GM12873 (cell line): Measurements from ENCODE around the gene SLC7A6.

Source experiments
- CTCF ChIP-seq: IDR thresholded peaks from 2 replicates; pipeline ENCODE4 v1.5.1; 2012; ENCODE audit warnings: low read depth, mild to moderate bottlenecking, moderate library complexity, low read length, control low read depth; ENCODE audit not compliant: insufficient read depth; ENCODE audit errors: missing control alignments

Gene SLC7A6

DNA sequence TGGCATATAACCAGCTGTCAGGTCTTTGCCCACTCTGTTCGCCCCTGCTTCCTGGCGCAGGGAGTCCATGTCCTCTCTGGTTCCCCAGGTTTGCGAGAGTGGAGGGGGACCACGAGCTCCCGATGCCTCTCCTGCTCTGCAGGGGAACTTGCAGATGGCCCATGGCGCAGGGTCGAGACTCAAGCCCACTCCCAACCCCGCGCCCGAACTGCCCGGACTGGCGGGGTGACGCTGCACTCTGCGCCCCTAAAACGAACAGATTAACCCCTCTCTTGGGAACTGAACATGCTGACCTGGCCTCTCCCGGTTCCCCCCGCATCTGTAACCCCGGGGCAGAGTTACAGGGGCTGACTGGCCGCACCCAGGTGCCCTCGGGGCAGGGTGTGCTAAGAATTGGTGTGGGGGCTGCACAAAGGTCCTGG is 19.8 kb upstream of the SLC7A6 start:
- TF ChIP-seq CTCF, result no peak

DNA sequence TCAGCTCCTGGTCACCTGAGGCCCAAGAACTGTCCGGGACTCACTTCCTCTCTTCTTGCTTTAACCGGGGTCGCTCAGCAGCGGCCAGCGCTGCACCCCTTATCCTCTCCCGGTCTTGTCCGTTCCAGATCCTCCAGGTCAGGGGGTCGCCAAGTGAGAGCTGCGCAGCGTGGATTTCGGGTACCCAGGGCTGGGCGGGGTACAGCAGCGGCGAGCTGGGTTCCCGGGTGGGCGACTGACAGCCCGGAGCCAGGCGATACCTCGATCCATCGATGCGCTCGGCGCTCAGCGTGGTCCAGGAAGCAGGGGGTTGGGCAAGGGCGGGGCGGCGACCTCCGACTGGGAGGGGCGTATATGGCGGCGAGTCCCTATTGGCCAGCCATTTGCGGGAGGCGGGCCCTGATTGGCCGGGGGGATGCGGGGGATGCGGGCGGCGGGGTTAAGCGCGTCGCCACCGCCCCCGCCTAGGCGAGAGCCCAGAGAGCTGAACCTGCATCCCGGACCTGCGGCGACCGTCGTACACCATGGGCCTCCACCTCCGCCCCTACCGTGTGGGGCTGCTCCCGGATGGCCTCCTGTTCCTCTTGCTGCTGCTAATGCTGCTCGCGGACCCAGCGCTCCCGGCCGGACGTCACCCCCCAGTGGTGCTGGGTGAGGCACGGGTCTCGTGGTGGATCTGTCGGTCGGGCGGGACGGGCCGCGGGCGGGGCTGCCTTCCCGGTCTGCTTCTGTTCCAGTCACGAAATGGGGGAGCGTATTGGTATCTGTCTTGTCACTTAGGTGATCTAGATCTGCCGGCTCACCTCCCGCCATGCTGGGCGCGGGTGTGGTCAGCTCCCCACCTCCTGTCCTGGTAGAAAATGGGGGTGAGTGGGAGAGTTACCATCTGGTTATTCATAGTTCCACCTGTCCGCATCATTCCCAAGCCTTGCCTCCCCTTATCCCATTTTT is 19.1 kb upstream of the SLC7A6 start, which contains the start of gene PLA2G15:
PLA2G15 (plus strand) TSS at position 471 of the 951 bp plus-strand sequence; CDS start at position 525, 54 bp downstream.
- no peak for TF ChIP-seq CTCF

DNA sequence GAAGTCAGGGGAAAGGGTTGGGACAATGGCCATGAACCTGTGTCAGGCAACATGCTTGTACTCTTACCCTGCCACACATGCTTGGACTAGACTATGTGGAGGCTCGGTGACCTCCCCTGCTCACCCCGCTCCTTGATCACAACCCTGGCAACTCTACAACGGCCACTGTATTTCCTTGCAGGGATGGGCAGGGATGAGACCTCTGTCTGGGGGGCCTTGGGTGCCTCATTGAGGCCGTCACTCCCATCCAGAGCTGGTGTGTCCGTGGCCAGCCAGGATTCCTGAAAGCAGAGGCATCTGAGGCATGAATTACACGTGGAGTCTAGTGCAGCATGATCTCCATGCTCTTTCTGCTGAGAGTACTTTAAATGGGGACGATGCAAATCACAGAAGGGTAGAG is 18.2 kb upstream of the SLC7A6 start:
- TF ChIP-seq CTCF, result no peak

GRCh38 chr16:68246666-68247065 is 17.7 kb upstream of the SLC7A6 start:
- TF ChIP-seq CTCF, result no peak

DNA sequence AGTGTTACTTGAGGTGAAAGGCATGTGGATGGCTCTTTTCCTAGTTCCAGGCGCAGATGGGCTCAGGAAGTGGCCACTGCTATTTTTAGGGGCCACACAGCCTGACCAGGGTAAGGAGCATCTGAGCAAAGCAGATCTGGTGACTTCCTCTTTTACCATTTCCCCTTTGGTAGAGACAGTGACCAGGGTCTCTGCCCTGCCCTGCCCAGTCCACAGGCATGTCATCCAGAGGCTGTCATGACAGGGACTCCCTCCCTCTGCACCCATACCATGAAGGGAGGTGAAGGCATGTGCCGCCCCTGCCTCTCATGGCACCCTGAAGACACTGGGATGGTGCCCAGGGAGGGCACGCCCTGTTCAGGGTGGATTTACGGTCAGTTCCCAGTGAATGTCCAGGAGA is 16.9 kb upstream of the SLC7A6 start:
- TF ChIP-seq CTCF, result no peak

DNA sequence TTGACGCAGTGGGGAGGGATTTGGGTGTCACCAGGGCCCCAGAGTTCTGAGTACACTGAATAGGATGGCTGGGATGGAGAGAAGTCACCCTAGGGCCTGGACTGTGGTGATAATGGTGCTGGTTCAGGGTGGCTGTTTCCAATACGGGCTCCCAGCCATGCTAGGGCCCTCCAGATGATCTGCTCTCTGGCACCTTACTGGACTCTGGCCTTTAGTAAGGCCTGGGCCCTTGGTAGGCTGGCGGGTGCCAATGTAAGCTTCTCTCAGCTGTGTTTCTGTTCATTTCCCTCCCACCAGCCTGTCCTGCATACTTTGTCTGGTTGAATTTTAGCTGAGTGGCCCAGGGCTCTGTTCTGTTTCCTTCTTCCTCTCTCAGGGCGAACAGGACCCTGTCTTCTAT is 16.4 kb upstream of the SLC7A6 start:
- TF ChIP-seq CTCF, result no peak

- no peak for TF ChIP-seq CTCF
Measured at GRCh38 chr16:68249371-68249770, 15.0 kb upstream of the SLC7A6 start.
